T47D (cell line): ENCODE results near the gene LBX2.

Experiments
- DNase-seq, 2 experiments: peaks; one replicate each; pipeline versions ENCODE4 v3.0.0 to v3.0.0-alpha.2; 2011 to 2012; ENCODE audit warnings: low read depth in 1 of 2, low spot score in 1 of 2
- JUND ChIP-seq: IDR thresholded peaks from 2 replicates; pipeline ENCODE4 v1.6.1; 2012; ENCODE audit warnings: low read depth
- in situ Hi-C: cut with HindIII; loops from 2 replicates; pipeline ENCODE4 v1.10.0; 2016; ENCODE audit warnings: low sequenced_read_pairs, low pct_unique_long_range_greater_than_20kb

LBX2 gene

GRCh38 chr2:74505448-74506246 lies 6.2 kb upstream of the LBX2 start:
- TF ChIP-seq JUND, result no peak
- in situ Hi-C loops, result no loop called here
- DNase-seq, result no peak

GRCh38 chr2:74504591-74504990 lies 5.2 kb upstream of the LBX2 start:
- in situ Hi-C loops, result no loop called here
- no peak for TF ChIP-seq JUND

GRCh38 chr2:74503506-74504475 lies 4.4 kb upstream of the LBX2 start:
- no peak for DNase-seq
- TF ChIP-seq JUND, result no peak
- in situ Hi-C loops, result no loop called here

More at GRCh38 chr2:74504591-74504990, 5.2 kb upstream of the LBX2 start:
- no peak for DNase-seq

GRCh38 chr2:74502720-74503505 lies 3.5 kb upstream of the LBX2 start:
- no peak for TF ChIP-seq JUND
- in situ Hi-C loops, result no loop called here
- DNase-seq, result no peak

- DNase-seq, result no peak
- in situ Hi-C loops, result no loop called here
These were observed 2.8 kb upstream of the LBX2 start for GRCh38 chr2:74502147-74502719.

GRCh38 chr2:74501335-74502071 lies 2.1 kb upstream of the LBX2 start:
- no peak for DNase-seq
- in situ Hi-C loops, result no loop called here
- no peak for TF ChIP-seq JUND

More at GRCh38 chr2:74502147-74502719, 2.8 kb upstream of the LBX2 start:
- no peak for TF ChIP-seq JUND

GRCh38 chr2:74500578-74500946 lies 1.2 kb upstream of the LBX2 start:
- DNase-seq, result no peak
- in situ Hi-C loops, result no loop called here
- no peak for TF ChIP-seq JUND

GRCh38 chr2:74499940-74500577 lies 656 bp upstream of the LBX2 start:
- DNase-seq, result no peak
- TF ChIP-seq JUND, result no peak
- in situ Hi-C loops, result no loop called here

GRCh38 chr2:74498500-74499266 lies 720 bp downstream of the LBX2 start:
- in situ Hi-C loops, result no loop called here
- no peak for DNase-seq
- no peak for TF ChIP-seq JUND

- no peak for TF ChIP-seq JUND
- in situ Hi-C loops, result no loop called here
- DNase-seq, result no peak
These were observed 1.5 kb downstream of the LBX2 start for GRCh38 chr2:74497777-74498499.
